Fibroblast of pulmonary artery (primary cell): ENCODE measurements around the gene XKRX.

Source experiments
- DNase-seq: peaks from one replicate; pipeline ENCODE4 v3.0.0-alpha.2; 2010; ENCODE audit warnings: low read depth
- H3K4me3 ChIP-seq: replicated peaks from 2 replicates; pipeline ENCODE4 v1.5.1; 2011; ENCODE audit warnings: low read depth, mild to moderate bottlenecking, control low read depth, low read length, moderate library complexity
- CTCF ChIP-seq: IDR thresholded peaks from 2 replicates; pipeline ENCODE4 v1.5.1; 2011; ENCODE audit warnings: mild to moderate bottlenecking, control low read depth, low read length, inconsistent platforms; ENCODE audit errors: missing control alignments

Gene XKRX

DNA sequence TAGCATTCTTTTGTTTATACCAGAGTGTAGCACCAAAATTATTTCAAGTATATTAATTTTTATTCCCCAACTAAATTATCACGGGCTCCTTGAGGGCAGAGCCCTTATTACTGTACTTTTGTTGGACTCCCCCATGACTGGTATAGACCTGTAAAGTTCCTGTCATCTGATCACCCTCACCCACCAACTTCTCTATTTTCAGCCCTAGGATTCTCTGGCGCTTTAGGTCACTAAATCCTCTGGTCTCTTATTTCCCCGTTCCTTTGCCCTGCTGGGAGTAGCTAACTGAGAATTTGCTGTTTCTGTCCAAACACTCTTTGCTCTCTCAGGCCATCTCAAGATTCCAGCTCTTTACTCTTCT is 3.2 kb upstream of the XKRX start:
- no peak for TF ChIP-seq CTCF
- DNase-seq: no peak
- H3K4me3 ChIP-seq: no peak overlapping the region

GRCh38 chrX:100931218-100931924 is 2.7 kb upstream of the XKRX start:
- TF ChIP-seq CTCF: no peak
- no peak overlapping the region for H3K4me3 ChIP-seq

DNA sequence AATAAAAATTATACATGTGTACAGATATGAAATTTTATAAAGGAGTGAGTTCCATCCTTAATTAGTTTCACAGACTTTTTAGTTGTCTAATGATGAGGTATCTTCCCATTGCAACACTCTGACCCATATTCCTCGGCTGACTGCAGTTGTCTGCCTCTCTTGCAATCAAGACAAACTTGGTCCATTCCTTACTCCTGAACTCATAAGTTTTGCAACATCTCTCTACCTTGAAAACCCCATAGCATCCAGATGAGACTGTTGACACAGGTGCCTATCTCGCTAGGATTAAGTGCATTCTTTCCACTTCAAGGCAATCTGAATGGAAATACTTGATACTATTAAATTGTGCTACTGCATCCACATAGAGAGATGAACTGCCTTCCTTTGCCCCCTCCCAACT is 2.3 kb downstream of the XKRX start:
- no peak overlapping the region for H3K4me3 ChIP-seq
- TF ChIP-seq CTCF: no peak
- DNase-seq: no peak

More at GRCh38 chrX:100931218-100931924, 2.7 kb upstream of the XKRX start:
- no peak for DNase-seq

DNA sequence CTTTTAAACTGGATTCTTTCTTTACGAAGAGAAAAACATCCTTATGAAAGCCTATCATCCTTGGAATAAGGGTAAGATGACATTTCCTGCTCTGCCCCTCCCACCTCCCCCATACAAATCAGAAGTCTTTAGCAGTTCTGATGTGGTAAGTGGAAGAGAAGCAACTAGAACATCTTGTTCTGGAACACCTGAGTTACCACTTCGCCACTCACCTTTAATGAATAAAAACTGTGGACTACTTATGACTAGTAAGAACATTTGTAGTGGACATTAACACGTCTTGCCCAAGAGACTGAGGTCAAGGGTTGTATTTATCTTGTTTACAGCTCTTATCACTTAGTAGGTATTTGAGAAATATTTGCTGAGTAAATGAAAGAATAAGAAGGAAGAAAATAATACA is 4.3 kb downstream of the XKRX start:
- no peak overlapping the region for H3K4me3 ChIP-seq
- no peak for DNase-seq
- TF ChIP-seq CTCF: no peak

DNA sequence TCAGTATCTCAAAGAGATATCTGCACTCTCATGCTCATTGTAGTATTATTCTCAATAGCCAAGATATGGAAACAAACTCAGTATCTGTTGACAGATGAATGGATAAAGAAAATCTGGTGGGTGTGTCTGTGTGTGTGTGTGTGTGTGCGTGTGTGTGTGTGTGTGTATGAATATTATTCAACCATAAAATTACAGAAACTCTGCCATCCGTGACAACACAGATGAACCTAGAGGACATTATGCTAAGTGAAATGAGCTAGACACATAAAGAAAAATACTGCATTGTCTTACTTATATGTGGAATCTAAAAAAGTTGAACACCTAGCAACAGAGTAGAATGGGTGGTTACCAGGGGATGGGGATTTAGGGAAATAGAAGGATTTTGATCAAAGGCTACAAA is 13.2 kb downstream of the XKRX start:
- H3K4me3 ChIP-seq: no peak overlapping the region
- no peak for TF ChIP-seq CTCF
- no peak for DNase-seq

- no peak for TF ChIP-seq CTCF
- no peak for DNase-seq
- H3K4me3 ChIP-seq: no peak overlapping the region
These were observed 15.6 kb downstream of the XKRX start for GRCh38 chrX:100913111-100913510.

DNA sequence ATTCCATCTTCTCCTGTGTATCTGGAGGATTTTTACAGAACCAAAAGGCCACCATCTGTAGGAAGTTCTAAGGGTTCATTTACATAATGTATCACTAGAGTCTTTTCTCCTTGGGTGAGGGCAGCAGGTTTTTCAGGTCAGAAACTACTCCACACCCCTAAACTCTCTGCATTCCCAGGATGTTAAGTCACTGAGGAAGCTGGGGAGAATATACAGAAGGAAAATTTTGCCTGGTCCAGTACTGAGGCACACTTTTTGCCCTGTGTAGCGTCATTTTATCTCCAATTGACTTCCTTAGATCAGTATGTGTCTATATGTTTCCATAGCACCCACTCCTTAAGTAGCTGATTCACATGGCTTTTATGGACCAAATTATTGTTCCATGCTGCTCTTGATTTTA is 17.0 kb downstream of the XKRX start:
- no peak for TF ChIP-seq CTCF
- DNase-seq: no peak
- no peak overlapping the region for H3K4me3 ChIP-seq
